CD4-positive, alpha-beta T cell treated with Interleukin-4 for 4 hours (primary cell): Measurements from ENCODE around the gene TNNT3.

Experiments
- DNase-seq: peaks from one replicate; pipeline ENCODE4 v3.0.0-alpha.2; 2020

Gene TNNT3

GRCh38 chr11:1923201-1923956 is 3.9 kb downstream of the TNNT3 start:
- DNase-seq = no peak

DNA sequence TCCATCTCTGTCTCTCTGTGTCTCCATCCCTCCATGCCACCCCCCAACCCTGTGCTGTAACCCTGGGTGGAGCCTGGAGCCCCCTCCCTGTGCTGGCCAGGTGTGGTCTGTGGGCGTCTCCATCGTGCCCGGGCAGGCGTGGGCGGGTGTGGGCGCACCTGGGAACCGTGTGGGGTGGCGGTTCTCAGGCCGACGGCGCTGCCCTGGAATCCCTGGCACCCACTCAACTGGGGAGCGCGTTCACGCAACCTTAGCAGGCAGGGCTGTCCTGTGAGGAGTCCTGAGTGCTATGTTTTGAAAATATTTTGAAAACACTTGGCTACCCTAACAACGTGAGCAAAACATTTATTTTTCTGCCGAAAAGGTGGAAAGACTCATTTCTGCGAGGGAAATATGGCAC is 4.7 kb downstream of the TNNT3 start:
- no peak for DNase-seq

DNA sequence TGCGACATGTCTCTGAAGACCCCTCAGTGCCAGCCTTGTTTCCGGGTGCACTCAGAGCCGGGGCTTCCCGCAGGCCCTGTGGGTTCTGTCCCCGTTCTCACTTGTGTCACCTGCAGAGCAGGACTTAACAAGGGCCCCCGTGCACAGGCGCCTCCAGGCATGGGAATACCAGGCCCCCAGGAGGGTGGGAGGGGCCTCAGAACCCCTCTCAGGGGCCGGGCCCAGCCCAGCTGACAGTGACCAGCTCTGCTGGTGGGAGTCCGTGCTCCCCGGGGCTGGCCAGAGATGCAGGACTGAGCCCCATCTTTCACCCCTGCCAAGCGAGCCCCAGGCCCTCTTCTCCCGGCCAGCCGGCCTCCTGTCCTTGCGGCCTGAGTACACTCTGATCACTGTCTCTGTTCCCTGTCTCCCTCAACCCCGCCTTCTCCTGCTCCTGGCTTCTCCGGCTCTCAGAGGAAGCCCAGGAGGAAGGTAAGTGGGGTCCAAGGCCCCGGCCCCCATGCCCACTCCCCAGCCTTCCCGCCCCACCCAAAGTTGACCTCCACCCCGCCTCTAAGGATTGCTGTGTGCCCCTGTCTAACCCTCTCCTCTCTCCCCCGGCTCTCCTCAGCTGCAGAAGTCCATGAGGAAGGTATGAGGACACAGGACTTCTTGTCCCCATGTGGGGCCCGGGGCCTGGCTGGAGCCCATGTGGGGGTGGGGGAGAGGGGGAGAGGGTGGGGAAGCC is 5.3 kb downstream of the TNNT3 start:
- DNase-seq = no peak

DNA sequence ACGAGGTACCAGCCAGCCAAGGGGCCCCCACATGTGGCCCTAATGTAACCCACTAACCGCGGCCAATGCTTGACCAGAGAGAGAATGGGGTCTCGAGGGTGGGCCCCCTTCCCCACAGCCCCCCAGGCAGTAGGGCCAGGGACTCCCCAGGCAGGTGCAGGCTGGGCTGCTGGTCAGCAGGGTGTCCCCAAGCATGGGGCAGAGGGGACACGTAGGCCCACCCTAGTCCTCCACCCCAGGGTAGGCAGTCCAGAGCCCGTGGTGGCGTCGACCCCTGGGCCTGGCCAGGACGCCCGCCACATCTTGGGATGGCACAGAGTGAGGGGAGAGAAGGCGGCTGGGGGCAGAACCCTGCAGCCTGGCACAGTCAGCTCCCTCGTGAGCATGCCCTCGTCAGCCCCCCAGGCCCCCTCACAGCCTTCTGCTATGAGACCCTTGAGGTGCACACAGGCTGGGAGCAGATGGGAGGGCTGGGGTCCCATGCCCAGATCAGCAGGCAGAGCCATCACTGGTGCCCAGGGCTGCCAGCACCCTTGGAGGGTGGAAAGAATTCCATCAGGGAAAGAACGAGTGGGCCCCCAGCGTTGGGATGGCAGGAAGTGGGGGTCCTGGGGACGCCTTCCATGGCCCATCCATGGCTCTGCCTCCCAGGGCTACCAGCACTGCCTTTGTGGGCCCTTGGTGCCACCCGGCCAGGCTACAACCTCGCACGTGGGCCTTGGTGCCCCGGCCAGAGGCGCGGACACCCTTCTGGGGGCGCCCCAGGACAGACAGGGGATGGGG is 6.1 kb downstream of the TNNT3 start:
- DNase-seq = no peak

DNA sequence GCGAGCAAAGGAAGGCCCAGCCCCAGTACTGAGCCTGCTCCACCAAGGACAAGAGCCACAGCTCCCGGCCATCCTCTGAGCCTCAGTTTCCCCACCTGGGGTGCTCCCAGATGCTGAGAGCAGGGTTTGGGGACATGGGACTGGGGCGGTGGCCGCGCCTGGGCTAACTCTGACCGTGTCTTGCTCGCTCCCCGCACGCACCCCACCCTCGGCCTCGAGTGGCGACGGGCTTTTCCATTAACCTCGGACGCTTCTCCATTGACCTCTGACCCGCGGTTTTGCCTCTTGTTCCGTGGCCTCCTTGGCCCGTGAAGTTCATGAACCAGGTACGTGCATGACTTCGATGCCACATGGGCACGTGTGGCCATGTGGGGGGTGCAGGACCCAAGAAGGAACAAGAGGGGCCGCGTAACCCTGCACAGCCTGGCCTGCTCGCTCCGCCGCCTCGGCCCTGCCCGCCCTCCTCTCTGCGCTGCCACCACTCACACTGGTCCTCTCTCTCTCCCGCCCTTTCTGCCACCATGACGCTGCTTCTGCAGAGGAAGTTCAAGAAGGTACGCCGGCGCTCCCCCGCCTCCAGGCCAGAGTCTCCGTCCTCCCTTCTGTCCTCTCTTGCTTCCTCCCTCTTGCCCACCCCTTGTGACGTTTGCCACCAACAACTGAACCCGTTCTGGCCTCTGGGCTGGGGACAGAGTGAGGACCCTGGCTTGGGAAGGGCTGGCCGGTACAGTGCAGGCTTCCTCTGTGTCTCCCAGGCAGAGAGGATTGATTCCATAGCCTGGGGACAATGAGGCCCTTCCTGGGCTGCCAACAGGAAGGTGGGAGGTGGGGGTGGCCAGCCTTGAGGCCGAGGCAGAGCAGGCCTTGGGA is 6.9 kb downstream of the TNNT3 start:
- no peak for DNase-seq

GRCh38 chr11:1927026-1927847 is 7.7 kb downstream of the TNNT3 start:
- DNase-seq = no peak

DNA sequence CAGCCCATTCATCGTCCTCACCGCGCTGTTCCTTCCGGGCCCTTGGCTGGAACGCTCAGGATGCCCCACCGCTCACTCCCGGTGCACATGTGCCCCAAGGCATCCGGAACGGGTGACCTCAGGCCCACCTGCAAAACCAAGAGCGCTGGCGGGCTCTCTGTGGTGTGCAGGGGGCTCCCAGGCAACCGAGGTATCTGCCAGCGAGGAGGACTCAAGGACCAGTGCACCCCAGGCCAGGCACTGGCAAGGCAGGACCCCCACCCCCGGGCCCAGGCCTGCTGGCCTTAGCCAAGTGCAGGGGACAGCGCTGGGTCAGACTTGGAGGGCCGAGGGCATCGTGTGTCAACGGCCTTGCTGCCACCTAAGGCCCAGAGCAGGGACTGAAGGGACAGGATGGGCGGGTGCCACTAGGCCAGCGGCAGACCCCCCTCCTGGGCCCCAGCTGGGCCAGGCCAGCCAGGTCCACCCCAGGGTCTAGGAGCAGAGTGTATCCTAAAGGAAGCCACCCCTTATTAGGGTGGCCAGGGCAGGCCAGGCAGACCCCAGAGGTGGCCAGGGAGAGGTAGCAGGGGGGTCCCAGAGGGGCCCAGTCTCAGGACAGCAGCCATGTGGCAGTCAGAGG is 8.5 kb downstream of the TNNT3 start:
- DNase-seq = no peak

DNA sequence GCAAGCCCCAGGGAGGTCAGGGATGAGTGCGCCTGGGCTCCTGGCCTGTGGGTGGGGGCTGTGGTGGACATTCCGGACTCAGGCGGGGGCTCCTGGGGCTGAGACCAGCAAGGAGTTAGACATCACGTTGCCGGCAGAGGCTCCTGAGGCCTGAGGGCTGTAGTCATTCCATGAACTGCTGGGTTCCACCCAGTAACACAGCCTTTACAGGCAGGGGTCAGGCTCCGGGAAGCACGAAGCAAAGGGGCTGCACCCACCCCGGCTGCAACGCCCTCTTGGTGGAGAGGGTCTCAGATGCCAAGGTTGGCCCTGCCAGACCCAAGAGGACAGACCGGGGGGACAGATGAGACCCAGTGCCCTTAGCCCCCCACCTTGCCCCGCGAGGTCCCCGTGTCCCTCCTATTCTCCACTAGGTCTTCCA is 9.0 kb downstream of the TNNT3 start:
- DNase-seq = no peak

DNA sequence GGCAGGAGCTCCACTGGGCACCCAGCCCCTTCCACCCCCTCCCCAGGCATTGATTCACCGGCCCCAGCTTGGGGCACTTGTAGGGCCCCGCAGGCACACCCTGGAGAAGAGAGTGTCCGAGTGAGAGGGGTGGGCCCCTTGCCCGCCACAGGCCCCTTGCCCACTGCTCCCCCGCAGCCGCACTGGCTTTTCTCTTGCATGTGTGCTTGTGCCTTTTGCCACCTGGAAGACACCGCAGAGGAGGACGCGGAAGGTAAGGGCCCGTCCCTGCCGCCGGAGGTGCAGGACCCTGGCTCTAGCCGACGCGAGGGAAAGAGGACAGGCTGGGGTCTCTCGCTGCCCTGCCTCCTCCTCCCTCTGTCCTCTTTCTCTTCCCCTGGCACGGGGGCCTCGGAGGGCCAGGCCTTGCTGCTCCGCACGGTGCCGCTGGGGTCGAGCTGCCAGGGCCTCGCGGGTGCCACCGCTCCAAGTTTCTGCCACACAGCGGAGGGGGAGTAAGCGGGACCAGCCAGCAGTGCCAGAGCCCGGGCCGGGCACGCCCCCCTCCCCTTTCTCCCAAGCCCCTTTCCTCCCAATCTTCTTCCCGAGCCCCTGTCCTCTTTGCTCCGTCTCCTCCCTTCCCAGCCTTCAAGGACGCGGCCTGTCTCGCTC is 9.5 kb downstream of the TNNT3 start:
- DNase-seq = no peak

GRCh38 chr11:1929621-1930461 is 10.3 kb downstream of the TNNT3 start:
- DNase-seq = no peak

DNA sequence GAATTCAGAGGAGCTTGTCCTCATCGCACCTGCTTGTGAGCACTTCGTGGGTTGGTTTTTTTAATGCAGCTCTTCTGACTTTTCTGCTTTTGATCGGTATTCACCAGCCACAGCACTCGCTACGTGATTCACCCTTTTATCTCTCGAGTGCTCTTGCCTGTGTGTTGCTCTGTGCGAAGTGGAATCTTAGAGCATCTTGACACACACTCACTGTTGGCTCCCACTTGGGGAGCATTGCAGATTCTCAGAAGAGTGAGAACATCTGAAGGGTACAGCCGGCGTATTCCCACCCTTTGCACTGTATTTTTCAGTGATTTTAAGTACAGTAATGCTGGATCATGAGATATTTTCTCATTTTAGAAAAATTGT is 10.9 kb downstream of the TNNT3 start:
- DNase-seq = no peak

- no peak for DNase-seq
These were observed 12.0 kb downstream of the TNNT3 start for GRCh38 chr11:1931341-1932104.

GRCh38 chr11:1932105-1932480 is 12.6 kb downstream of the TNNT3 start:
- no peak for DNase-seq

DNA sequence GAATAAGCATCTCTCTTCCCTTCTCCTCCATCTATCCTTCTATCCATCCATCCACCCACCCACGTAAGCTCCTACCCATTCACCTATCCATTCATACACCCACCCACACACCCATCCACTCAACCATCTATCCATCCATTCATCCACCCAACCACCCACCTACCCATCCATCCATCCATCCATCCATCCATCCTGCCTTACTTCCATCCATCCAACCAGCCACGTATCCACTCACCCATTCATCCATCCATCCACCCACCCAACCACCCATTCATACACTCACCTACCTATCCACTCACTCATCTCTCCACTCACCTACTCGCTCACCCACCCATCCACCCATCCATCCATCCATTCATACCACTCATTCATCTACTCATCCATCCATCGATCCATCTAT is 13.2 kb downstream of the TNNT3 start:
- no peak for DNase-seq

DNA sequence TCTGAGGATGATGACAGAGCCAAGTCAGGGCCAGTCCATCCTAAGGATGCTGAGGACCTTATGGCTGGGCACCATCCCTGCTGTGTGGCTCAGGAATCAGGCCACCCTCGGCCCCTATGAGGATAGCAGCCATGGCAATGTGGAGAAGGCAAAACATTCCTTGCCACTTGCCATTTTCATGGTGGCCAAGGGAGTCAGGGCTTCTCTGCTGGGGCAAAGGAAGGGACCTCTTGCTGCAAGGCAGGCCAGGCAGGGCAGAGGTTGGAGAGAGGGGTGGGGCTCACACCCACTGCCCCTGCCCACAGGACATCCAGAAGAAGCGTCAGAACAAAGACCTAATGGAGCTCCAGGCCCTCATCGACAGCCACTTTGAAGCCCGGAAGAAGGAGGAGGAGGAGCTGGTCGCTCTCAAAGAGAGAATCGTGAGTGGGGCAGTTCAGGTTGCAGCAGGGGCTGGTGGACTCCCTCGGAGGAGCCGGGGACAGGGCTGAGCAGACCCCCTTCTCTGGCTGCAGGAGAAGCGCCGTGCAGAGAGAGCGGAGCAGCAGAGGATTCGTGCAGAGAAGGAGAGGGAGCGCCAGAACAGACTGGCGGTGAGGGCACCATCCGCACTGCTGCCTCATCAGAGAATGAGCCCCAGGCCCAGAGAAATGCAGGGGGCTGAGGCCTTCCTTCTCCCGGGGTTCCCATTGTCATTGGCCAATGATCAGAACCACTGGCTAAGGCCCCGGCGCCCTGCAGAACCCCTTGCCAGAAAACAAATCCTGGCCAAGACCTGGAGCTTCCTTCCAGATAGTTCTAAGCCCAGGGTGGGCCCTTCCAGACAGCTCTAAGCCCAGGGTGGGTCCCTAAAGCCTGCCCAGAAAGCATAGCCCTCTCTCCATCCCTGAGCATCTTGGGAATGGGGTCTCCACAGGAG is 14.2 kb downstream of the TNNT3 start:
- no peak for DNase-seq

GRCh38 chr11:1934335-1935155 is 15.0 kb downstream of the TNNT3 start:
- DNase-seq = no peak
